ENCODE measurements around the gene PNPLA2. TPM values are rescaled to one million over a fixed set of nuclear protein-coding genes. Genes with fewer than 3 reads are reported as not detected.

Gene PNPLA2
- total RNA-seq, 1 donor from 2014 or later: 2.6 TPM

DNA sequence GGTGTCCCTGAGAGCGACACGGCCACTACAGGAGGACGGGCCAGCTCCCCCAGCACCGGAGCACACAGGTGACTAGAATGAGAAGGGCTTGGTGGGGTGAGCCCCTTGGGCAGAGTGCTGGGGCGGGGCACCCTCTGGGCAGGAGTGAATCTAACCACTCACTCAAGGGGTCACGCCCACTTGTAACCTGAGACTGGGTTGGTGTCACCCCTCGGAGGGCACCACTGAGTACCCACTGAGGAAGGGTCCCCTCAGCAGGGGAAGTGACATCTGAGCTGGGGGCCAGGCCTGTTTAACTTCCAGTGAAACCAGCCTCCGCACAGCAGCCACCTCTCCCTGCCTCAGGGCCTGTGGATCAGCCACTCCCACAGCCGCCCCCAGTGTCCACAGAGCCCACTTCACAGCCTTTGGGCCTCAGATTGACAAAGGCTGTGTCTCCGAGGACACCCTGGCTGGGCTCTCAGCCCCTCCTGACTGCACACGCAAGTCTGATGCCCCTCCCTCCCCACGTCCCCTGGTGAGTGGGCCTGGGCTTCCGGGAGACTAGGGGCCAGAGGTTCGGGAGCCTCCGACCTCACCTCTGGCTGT is 47.0 kb upstream of the PNPLA2 start:
- Mint-ChIP-seq H3K27ac (no peak overlapping the region), H3K4me1 (peaks cover 11% of the 10 kb centered on the region), H3K36me3 (peaks cover 5% of the 10 kb centered on the region), H3K4me3 (no peak overlapping the region), H3K27me3 (ENCODE audit: insufficient read depth, low read depth) (no peaks in the 10 kb centered on the region), H3K9me3 (no peaks in the 10 kb centered on the region)
- Histone ChIP-seq H2AFZ (replicated peaks) (no peak overlapping the region), H3K27ac (peak overlapping the region; percentile 53), H3K4me3 (no peak overlapping the region), H3K27me3 (no peaks in the 10 kb centered on the region), H3F3A (ENCODE audit: low read depth) (peaks cover 8% of the 10 kb centered on the region), H4K20me1 (ENCODE audit: low read depth) (peaks cover 66% of the 10 kb centered on the region), H3K9ac (no peak overlapping the region), H3K4me1 (peaks cover 16% of the 10 kb centered on the region), H3K79me2 (ENCODE audit: low read depth) (peaks cover 37% of the 10 kb centered on the region), H3K36me3 (no peaks in the 10 kb centered on the region), H3K9me3 (ENCODE audit: low read depth) (no peaks in the 10 kb centered on the region), H3K4me2 (no peak overlapping the region)
- peak; percentile 6 for DNase-seq (ENCODE audit: low spot score)
- TF ChIP-seq, protein P1, sequence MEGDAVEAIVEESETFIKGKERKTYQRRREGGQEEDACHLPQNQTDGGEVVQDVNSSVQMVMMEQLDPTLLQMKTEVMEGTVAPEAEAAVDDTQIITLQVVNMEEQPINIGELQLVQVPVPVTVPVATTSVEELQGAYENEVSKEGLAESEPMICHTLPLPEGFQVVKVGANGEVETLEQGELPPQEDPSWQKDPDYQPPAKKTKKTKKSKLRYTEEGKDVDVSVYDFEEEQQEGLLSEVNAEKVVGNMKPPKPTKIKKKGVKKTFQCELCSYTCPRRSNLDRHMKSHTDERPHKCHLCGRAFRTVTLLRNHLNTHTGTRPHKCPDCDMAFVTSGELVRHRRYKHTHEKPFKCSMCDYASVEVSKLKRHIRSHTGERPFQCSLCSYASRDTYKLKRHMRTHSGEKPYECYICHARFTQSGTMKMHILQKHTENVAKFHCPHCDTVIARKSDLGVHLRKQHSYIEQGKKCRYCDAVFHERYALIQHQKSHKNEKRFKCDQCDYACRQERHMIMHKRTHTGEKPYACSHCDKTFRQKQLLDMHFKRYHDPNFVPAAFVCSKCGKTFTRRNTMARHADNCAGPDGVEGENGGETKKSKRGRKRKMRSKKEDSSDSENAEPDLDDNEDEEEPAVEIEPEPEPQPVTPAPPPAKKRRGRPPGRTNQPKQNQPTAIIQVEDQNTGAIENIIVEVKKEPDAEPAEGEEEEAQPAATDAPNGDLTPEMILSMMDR (IDR thresholded peaks at IDR 0.05): no peak
- TF ChIP-seq EZH2 (IDR thresholded peaks at IDR 0.05): no peak
- no peak for TF ChIP-seq EZH2phosphoT487 (IDR thresholded peaks at IDR 0.05)

DNA sequence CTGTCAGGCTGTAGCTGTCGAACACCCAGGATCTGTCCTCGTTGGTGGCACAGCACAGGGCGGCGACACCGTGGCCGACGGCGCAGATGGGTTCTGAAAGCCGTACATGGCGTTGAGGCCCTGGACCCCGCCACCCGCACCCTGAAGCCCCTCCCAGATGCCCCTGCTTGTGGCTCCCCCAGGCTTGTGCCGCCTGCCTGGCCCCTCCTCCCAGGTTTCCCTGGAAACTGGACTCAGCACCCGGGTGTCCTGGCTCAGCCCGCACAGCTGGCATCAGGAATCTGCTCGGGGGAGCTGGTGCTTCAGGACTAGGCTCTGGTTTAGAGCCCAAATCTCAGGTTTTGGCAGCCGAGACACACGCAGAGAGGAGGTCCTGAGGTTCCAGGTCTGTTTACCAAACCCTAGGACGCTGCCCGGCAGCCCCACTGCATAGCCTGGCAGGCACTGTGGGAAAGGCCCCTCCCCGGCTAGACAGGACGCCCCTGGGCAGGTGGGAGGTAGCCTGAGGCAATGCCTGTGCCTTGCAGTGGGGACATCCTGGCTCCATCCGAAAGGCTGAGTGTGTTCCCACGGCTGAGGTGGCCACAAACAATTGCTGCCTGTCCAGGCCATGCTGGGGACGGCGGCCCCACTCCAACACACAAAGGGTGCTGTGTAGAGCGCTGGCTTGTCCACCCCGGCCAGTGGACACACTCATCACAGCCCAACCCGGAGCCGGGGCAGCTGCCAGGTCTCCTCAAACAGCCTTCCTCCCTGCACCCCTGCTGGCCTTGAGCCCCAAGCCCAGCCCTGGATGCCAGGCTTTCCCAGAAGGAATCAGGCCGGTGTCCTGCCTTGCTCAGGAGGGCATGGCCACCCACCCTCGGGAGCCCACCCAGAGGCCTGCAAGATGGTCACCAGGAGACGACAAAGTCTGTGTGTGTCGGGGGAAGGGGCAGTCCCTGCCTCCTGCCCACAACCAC is 46.0 kb upstream of the PNPLA2 start:
- peaks cover 7% of the 10 kb centered on the region for H3F3A ChIP-seq (ENCODE audit: low read depth)
- no peak overlapping the region for H3K4me3 ChIP-seq
- Mint-ChIP-seq H3K27ac (no peak overlapping the region), H3K4me3 (no peak overlapping the region), H3K27me3 (ENCODE audit: insufficient read depth, low read depth) (no peaks in the 10 kb centered on the region), H3K36me3 (peaks cover 2% of the 10 kb centered on the region), H3K4me1 (peaks cover 11% of the 10 kb centered on the region), H3K9me3 (no peaks in the 10 kb centered on the region)
- H3K4me2 ChIP-seq: no peak overlapping the region
- TF ChIP-seq, protein P1 (IDR thresholded peaks at IDR 0.05): no peak
- TF ChIP-seq EZH2phosphoT487 (IDR thresholded peaks at IDR 0.05) (no peak), EZH2 (IDR thresholded peaks at IDR 0.05) (no peak)
- H3K36me3 ChIP-seq: no peaks in the 10 kb centered on the region
- H3K27ac ChIP-seq: no peak overlapping the region
- H3K4me1 ChIP-seq: peaks cover 16% of the 10 kb centered on the region
- no peaks in the 10 kb centered on the region for H3K27me3 ChIP-seq
- peaks cover 62% of the 10 kb centered on the region for H4K20me1 ChIP-seq (ENCODE audit: low read depth)
- DNase-seq (ENCODE audit: low spot score): peak; percentile 2
- H3K9me3 ChIP-seq (ENCODE audit: low read depth): no peaks in the 10 kb centered on the region
- H2AFZ ChIP-seq (replicated peaks): no peak overlapping the region
- H3K79me2 ChIP-seq (ENCODE audit: low read depth): peaks cover 41% of the 10 kb centered on the region
- H3K9ac ChIP-seq: peak overlapping the region; percentile 22

DNA sequence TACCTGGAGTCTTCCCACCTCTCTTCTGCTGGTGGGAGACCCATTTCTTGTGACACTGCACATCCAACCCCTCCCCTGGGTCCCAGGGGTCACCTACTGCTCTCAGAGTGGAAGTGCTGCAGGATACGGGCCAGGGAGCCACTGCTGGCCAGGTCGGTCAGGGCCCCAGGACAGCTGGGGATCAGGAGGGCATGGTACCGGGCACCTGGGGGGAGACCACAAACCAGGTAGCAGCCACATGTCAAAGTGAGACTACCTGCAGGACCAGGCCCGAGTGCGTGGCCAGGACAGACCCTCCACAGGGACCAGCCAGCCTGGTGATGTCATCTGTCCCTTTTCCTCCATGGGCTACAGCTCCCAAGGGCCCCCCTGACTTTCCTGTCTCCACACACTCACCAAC is 45.3 kb upstream of the PNPLA2 start:
- no peak overlapping the region for H3K27ac Mint-ChIP-seq

More for the DNA sequence above, 45.3 kb upstream of the PNPLA2 start:
- Histone ChIP-seq H3K9me3 (ENCODE audit: low read depth) (no peaks in the 10 kb centered on the region), H2AFZ (replicated peaks) (no peak overlapping the region), H3K79me2 (ENCODE audit: low read depth) (peaks cover 48% of the 10 kb centered on the region), H3K4me1 (peaks cover 16% of the 10 kb centered on the region), H3K27ac (no peak overlapping the region), H3F3A (ENCODE audit: low read depth) (peaks cover 8% of the 10 kb centered on the region), H3K27me3 (no peaks in the 10 kb centered on the region), H3K9ac (peak overlapping the region; percentile 22), H3K36me3 (no peaks in the 10 kb centered on the region), H3K4me3 (no peak overlapping the region), H3K4me2 (no peak overlapping the region), H4K20me1 (ENCODE audit: low read depth) (peaks cover 65% of the 10 kb centered on the region)
- no peak overlapping the region for H3K4me3 Mint-ChIP-seq
- peaks cover 2% of the 10 kb centered on the region for H3K36me3 Mint-ChIP-seq
- DNase-seq (ENCODE audit: low spot score): peak; percentile 1
- no peak for TF ChIP-seq EZH2 (IDR thresholded peaks at IDR 0.05)
- TF ChIP-seq, protein P1 (IDR thresholded peaks at IDR 0.05): no peak
- H3K27me3 Mint-ChIP-seq (ENCODE audit: insufficient read depth, low read depth): no peaks in the 10 kb centered on the region
- no peaks in the 10 kb centered on the region for H3K9me3 Mint-ChIP-seq
- H3K4me1 Mint-ChIP-seq: peaks cover 11% of the 10 kb centered on the region
